IMR-90 (cell line): ENCODE data around the gene ANKRD2. TPM values are rescaled to one million over a fixed set of nuclear protein-coding genes. Genes with fewer than 3 reads are reported as not detected.

Experiments used
- ATAC-seq: fragments of 200-7000 bp; cut with Tn5 transposase; 2 replicates; pipeline ENCODE4 v1.9.1; 2020; ENCODE audit warnings: low read depth, mild to moderate bottlenecking, moderate library complexity
- BruUV-seq: library from RNA; stranded (reverse); fragments of 400-500 nt; replicated peaks from 2 replicates; lab custom pipeline; 2021; lab: Mats Ljungman, UMichigan
- CTCF ChIA-PET: fragments of 300-600 bp; formaldehyde crosslinking; extraction: SDS; loops from one replicate; lab custom pipeline; 2021; ENCODE audit warnings: antibody characterized with exemption; lab: Yijun Ruan, JAX
- POLR2A ChIA-PET: fragments of 300-600 bp; sonication (Branson Sonifier 250); formaldehyde crosslinking; loops from one replicate; lab custom pipeline; 2022; ENCODE audit warnings: antibody characterized with exemption; ENCODE audit not compliant: unreplicated experiment; lab: Charles Lee
- DNase-seq: peaks from one replicate; pipeline ENCODE4 v3.0.0; 2013
- H2AFZ ChIP-seq: replicated peaks from 2 replicates; pipeline ENCODE3; 2013; ENCODE audit warnings: low read length, mild to moderate bottlenecking; ENCODE audit not compliant: poor library complexity
- H2AK5ac ChIP-seq: 2 replicates; pipeline ENCODE4 v1.6.1; 2013; ENCODE audit warnings: low read depth, low read length, inconsistent platforms
- H2AK9ac ChIP-seq: replicated peaks from 2 replicates; pipeline ENCODE3; 2013; ENCODE audit warnings: mild to moderate bottlenecking, low read depth, low read length, moderate library complexity; ENCODE audit not compliant: poor library complexity
- H2BK120ac ChIP-seq: 2 replicates; pipeline ENCODE4 v1.6.1; 2013; ENCODE audit warnings: low read depth, low read length, inconsistent platforms
- H2BK15ac ChIP-seq: 3 replicates; pipeline ENCODE4 v1.6.1; 2013; ENCODE audit warnings: low read depth, low read length, inconsistent platforms
- H2BK20ac ChIP-seq: 2 replicates; pipeline ENCODE4 v1.6.1; 2013; ENCODE audit warnings: low read depth, mild to moderate bottlenecking, inconsistent platforms, low read length, moderate library complexity
- H2BK5ac ChIP-seq: 2 replicates; pipeline ENCODE4 v1.6.1; 2013; ENCODE audit warnings: mild to moderate bottlenecking, low read depth, low read length, inconsistent platforms; ENCODE audit not compliant: poor library complexity, severe bottlenecking
- H3K14ac ChIP-seq: replicated peaks from 2 replicates; pipeline ENCODE4 v1.6.1; 2013; ENCODE audit warnings: low read depth, low read length, inconsistent platforms
- H3K18ac ChIP-seq: 2 replicates; pipeline ENCODE4 v1.6.1; 2013; ENCODE audit warnings: low read depth, low read length, control low read depth
- H3K23ac ChIP-seq: 2 replicates; pipeline ENCODE4 v1.6.1; 2013; ENCODE audit warnings: low read depth, low read length, inconsistent platforms
- H3K27ac ChIP-seq: 2 replicates; pipeline ENCODE4 v1.5.1; 2013; ENCODE audit warnings: mild to moderate bottlenecking, control low read depth, low read length; ENCODE audit not compliant: insufficient read depth
- H3K27me3 ChIP-seq: 2 replicates; pipeline ENCODE4 v1.6.1; 2013; ENCODE audit warnings: low read length; ENCODE audit not compliant: control insufficient read depth, insufficient read depth
- H3K36me3 ChIP-seq: 2 replicates; pipeline ENCODE4 v1.6.1; 2013; ENCODE audit warnings: low read length, mixed read lengths; ENCODE audit not compliant: control insufficient read depth, insufficient read depth
- H3K4ac ChIP-seq: 2 replicates; pipeline ENCODE4 v1.6.1; 2013; ENCODE audit warnings: low read depth, low read length, inconsistent platforms
- H3K4me1 ChIP-seq: 2 replicates; pipeline ENCODE4 v1.6.1; 2013; ENCODE audit warnings: low read length, mixed read lengths; ENCODE audit not compliant: control insufficient read depth, insufficient read depth
- H3K4me2 ChIP-seq: 2 replicates; pipeline ENCODE4 v1.6.1; 2013; ENCODE audit warnings: low read depth, mild to moderate bottlenecking, control low read depth, low read length, moderate library complexity
- H3K4me3 ChIP-seq: 2 replicates; pipeline ENCODE4 v1.5.1; 2013; ENCODE audit warnings: low read depth, mild to moderate bottlenecking, control low read depth, low read length, moderate library complexity; ENCODE audit not compliant: insufficient read depth
- H3K56ac ChIP-seq: 2 replicates; pipeline ENCODE4 v1.6.1; 2013; ENCODE audit warnings: low read length, inconsistent platforms; ENCODE audit not compliant: insufficient read depth; ENCODE audit errors: extremely low read depth
- H3K79me1 ChIP-seq, 2 experiments: 2 replicates each; pipeline ENCODE4 v1.6.1; 2013; ENCODE audit warnings: low read length in 2 of 2, inconsistent platforms in 1 of 2, low read depth in 1 of 2
- H3K9ac ChIP-seq: 2 replicates; pipeline ENCODE4 v1.6.1; 2013; ENCODE audit warnings: low read depth, low read length, control low read depth
- H3K9me1 ChIP-seq: 2 replicates; pipeline ENCODE4 v1.6.1; 2013; ENCODE audit warnings: low read length, inconsistent platforms; ENCODE audit not compliant: insufficient read depth
- H3K9me3 ChIP-seq: 2 replicates; pipeline ENCODE4 v1.6.1; 2013; ENCODE audit warnings: low read length; ENCODE audit not compliant: control insufficient read depth, insufficient read depth
- H4K20me1 ChIP-seq: 2 replicates; pipeline ENCODE4 v1.6.1; 2013; ENCODE audit warnings: low read length, inconsistent platforms; ENCODE audit not compliant: insufficient read depth
- H4K5ac ChIP-seq: 2 replicates; pipeline ENCODE4 v1.6.1; 2013; ENCODE audit warnings: mild to moderate bottlenecking, low read depth, low read length, control low read depth
- H4K8ac ChIP-seq, 2 experiments: 2 replicates each; pipeline ENCODE4 v1.6.1; 2013; ENCODE audit warnings: low read depth in 2 of 2, low read length in 2 of 2, control low read depth in 1 of 2, inconsistent platforms in 1 of 2
- H4K91ac ChIP-seq: 2 replicates; pipeline ENCODE4 v1.6.1; 2013; ENCODE audit warnings: low read depth, low read length, inconsistent platforms; ENCODE audit not compliant: insufficient read depth
- BHLHE40 ChIP-seq: fragments of 150-350 bp; IDR thresholded peaks from 2 replicates; pipeline ENCODE4 v1.6.1; 2016; ENCODE audit warnings: mild to moderate bottlenecking, low read depth, low read length
- CEBPB ChIP-seq: IDR thresholded peaks from 2 replicates; pipeline ENCODE4 v1.6.1; 2012; ENCODE audit warnings: low read depth, low read length, improper control_type of control experiment
- CHD1 ChIP-seq: IDR thresholded peaks from 2 replicates; pipeline ENCODE4 v1.6.1; 2012; ENCODE audit warnings: low read depth, low read length, improper control_type of control experiment
- CTCF ChIP-seq: conservative IDR thresholded peaks from 2 replicates; pipeline ENCODE4 v1.5.1; 2012; ENCODE audit warnings: mild to moderate bottlenecking, low read depth, low read length, improper control_type of control experiment
- ELK1 ChIP-seq: fragments of 150-350 bp; IDR thresholded peaks from 2 replicates; pipeline ENCODE4 v1.6.1; 2016; ENCODE audit warnings: low read depth, mild to moderate bottlenecking, low read length, moderate library complexity, borderline replicate concordance
- FOS ChIP-seq: fragments of 150-350 bp; IDR thresholded peaks from 2 replicates; pipeline ENCODE4 v1.6.1; 2016; ENCODE audit warnings: low read depth, low read length
- MAFK ChIP-seq: IDR thresholded peaks from 2 replicates; pipeline ENCODE4 v1.6.1; 2012; ENCODE audit warnings: low read depth, low read length, improper control_type of control experiment
- MAZ ChIP-seq: IDR thresholded peaks from 2 replicates; pipeline ENCODE4 v1.6.1; 2012; ENCODE audit warnings: low read depth, mild to moderate bottlenecking, low read length, improper control_type of control experiment, moderate library complexity, borderline replicate concordance
- MXI1 ChIP-seq: IDR thresholded peaks from 2 replicates; pipeline ENCODE4 v1.6.1; 2012; ENCODE audit warnings: low read depth, mild to moderate bottlenecking, low read length, moderate library complexity, borderline replicate concordance
- NFE2L2 ChIP-seq: fragments of 150-350 bp; IDR thresholded peaks from 2 replicates; pipeline ENCODE4 v1.6.1; 2016; ENCODE audit warnings: low read depth, mild to moderate bottlenecking, low read length
- POLR2A ChIP-seq: IDR thresholded peaks from 2 replicates; pipeline ENCODE4 v1.6.1; 2012; ENCODE audit warnings: mild to moderate bottlenecking, low read depth, low read length
- RAD21 ChIP-seq: IDR thresholded peaks from 2 replicates; pipeline ENCODE4 v1.6.1; 2012; ENCODE audit warnings: low read length, improper control_type of control experiment
- RFX5 ChIP-seq: IDR thresholded peaks from 2 replicates; pipeline ENCODE4 v1.8.0; 2012; ENCODE audit warnings: low read depth, mild to moderate bottlenecking, low read length, moderate library complexity
- SMC3 ChIP-seq: fragments of 150-350 bp; IDR thresholded peaks from 2 replicates; pipeline ENCODE4 v1.6.1; 2016; ENCODE audit warnings: low read depth, mild to moderate bottlenecking, antibody characterized with exemption, low read length, moderate library complexity
- USF2 ChIP-seq: fragments of 150-350 bp; IDR thresholded peaks from 2 replicates; pipeline ENCODE4 v1.6.1; 2017; ENCODE audit warnings: mild to moderate bottlenecking, antibody characterized with exemption, low read length, low read depth
- WGBS, 2 experiments: methylation state at CpG; one replicate each; pipeline versions ENCODE4 v1.1.5 to v1.1.7; 2013; ENCODE audit warnings: missing lambda C conversion rate in 2 of 2; ENCODE audit not compliant: insufficient read length in 1 of 2; ENCODE audit errors: extremely low coverage in 2 of 2; 5-methylcytosine and 5-hydroxymethylcytosine counted together
- dilution Hi-C: fragments of 300-500 bp; cut with HindIII; formaldehyde crosslinking; loops from one replicate; pipeline ENCODE4 v1.14.3; 2018; ENCODE audit warnings: low sequenced_read_pairs; ENCODE audit not compliant: unreplicated experiment
- in situ Hi-C: fragments of 300-500 bp; cut with MboI; formaldehyde crosslinking; loops from 3 replicates; pipeline ENCODE4 v1.14.3; 2019; ENCODE audit warnings: low sequenced_read_pairs, inconsistent platforms, mixed read lengths
- intact Hi-C: fragments of 100-400 bp; cut with micrococcal nuclease; formaldehyde crosslinking; loops from 2 replicates; pipeline ENCODE4 v1.10.0; 2022
- polyA plus RNA-seq, 3 experiments: library from polyadenylated mRNA; depleted of rRNA; stranded (reverse); fragments of >200 nt; gene quantifications; 2 replicates each; pipeline ENCODE4 v1.2.3, GENCODE V29; 2012; ENCODE audit warnings: low replicate concordance in 1 of 3
- total RNA-seq: library from RNA; depleted of rRNA; stranded (reverse); fragments of >200 nt; gene quantifications from 2 replicates; pipeline ENCODE4 v1.2.3, GENCODE V29; 2012

The ANKRD2 gene
- total and polyA plus RNA-seq, 2 of the 4 experiments (the other 2 are of a cell fraction): 0.36 to 0.65 TPM

GRCh38 chr10:97543025-97543546 is 29.5 kb upstream of the ANKRD2 start:
- peak; percentile 67 for ATAC-seq
- H3K9ac ChIP-seq: peak overlapping the region; percentile 40; the same call in 1 of the 2 replicates
- 2% methylated on average over 6 of the region's 10 CpGs; no CpG with 5 or more reads in 1 of the 2 experiments for WGBS, 2 experiments
- peak; percentile 37; the same call in 1 of the 2 replicates for TF ChIP-seq NFE2L2
- peak; percentile 100 for TF ChIP-seq FOS
- TF ChIP-seq MAFK: no peak
- TF ChIP-seq RAD21: peak; percentile 14; the same call in 1 of the 2 replicates
- no peak for TF ChIP-seq SMC3
- peak; percentile 71 for TF ChIP-seq BHLHE40
- 0 out of 2 replicates have a peak, but pooled peaks have one; percentile 15 for TF ChIP-seq POLR2A
- TF ChIP-seq MXI1: peak; percentile 96
- no peak for TF ChIP-seq MAZ
- TF ChIP-seq ELK1: no peak
- TF ChIP-seq CTCF: no peak
- TF ChIP-seq CHD1: no peak
- TF ChIP-seq RFX5: no peak
- no peak for TF ChIP-seq USF2
- no peak for TF ChIP-seq CEBPB

More at GRCh38 chr10:97543025-97543546, 29.5 kb upstream of the ANKRD2 start:
- peak overlapping the region; percentile 92 for H3K27ac ChIP-seq
- H4K8ac ChIP-seq: peak overlapping the region; percentile 83 to 94
- H4K91ac ChIP-seq: peak overlapping the region; percentile 91
- no peaks in the 10 kb centered on the region for H3K9me3 ChIP-seq
- peak overlapping the region; percentile 85 for H4K5ac ChIP-seq
- in situ Hi-C loops: no loop called here
- no TSS peak for BruUV-seq
- peak overlapping the region; percentile 79 for H2AFZ ChIP-seq
- H2BK5ac ChIP-seq: peak overlapping the region; percentile 95
- no peaks in the 10 kb centered on the region for H4K20me1 ChIP-seq
- intact Hi-C loops: no loop called here
- no peaks in the 10 kb centered on the region for H3K36me3 ChIP-seq
- peaks cover 39% of the 10 kb centered on the region for H3K4me1 ChIP-seq
- H2AK5ac ChIP-seq: peak overlapping the region; percentile 90
- peak overlapping the region; percentile 53; the same call in 2 of the 3 replicates for H2BK15ac ChIP-seq
- dilution Hi-C loops: no loop called here
- H3K27me3 ChIP-seq: no peaks in the 10 kb centered on the region
- peak overlapping the region; percentile 83 for H3K23ac ChIP-seq
- H3K18ac ChIP-seq: peak overlapping the region; percentile 90
- H3K9me1 ChIP-seq: peaks cover 20% of the 10 kb centered on the region
- ChIA-PET POLR2A (no interaction called here), CTCF (interaction anchor here (1.0 kb wide), 1 partner anchor 10 kb away, joined by 4 read pairs; no protein-coding TSS in a partner anchor)
- no peak overlapping the region for H3K4me3 ChIP-seq
- peak overlapping the region; percentile 95 for H3K4ac ChIP-seq
- peaks cover 27 to 84% of the 10 kb centered on the region in 2 experiments for H3K79me1 ChIP-seq
- peak overlapping the region; percentile 64 for H3K4me2 ChIP-seq
- H3K56ac ChIP-seq: peak overlapping the region; percentile 73
- peak overlapping the region; percentile 84 for H3K14ac ChIP-seq
- H2BK120ac ChIP-seq: peak overlapping the region; percentile 87
- peak; percentile 98 for DNase-seq
- H2BK20ac ChIP-seq: peak overlapping the region; percentile 95
- peak overlapping the region; percentile 97 for H2AK9ac ChIP-seq
